ENCODE results near the gene GJC2. TPM values are rescaled to one million over a fixed set of nuclear protein-coding genes. Genes with fewer than 3 reads are reported as not detected.

The GJC2 gene
- 0.18 TPM for polyA plus RNA-seq (2013, experiment 1 of 2)
- 0.25 TPM for polyA plus RNA-seq (2013, experiment 2 of 2)

- Histone ChIP-seq H3K18ac (ENCODE audit: low read length) (no peak within 1 kb of the TSS), H4K8ac (ENCODE audit: low read depth, low read length) (no peak within 1 kb of the TSS), H3K27ac (ENCODE audit: low read depth, low read length) (no peak within 1 kb of the TSS), H2BK15ac (replicated peaks; ENCODE audit: low read depth) (no peak within 1 kb of the TSS), H3K27me3 (ENCODE audit: insufficient read depth, low read length, poor library complexity) (no peaks in the 10 kb centered on the region), H2BK5ac (ENCODE audit: low read length) (no peak within 1 kb of the TSS), H3K23ac (ENCODE audit: low read length) (no peak within 1 kb of the TSS), H3K4me2 (ENCODE audit: low read length) (no peak within 1 kb of the TSS), H3K4ac (ENCODE audit: low read depth, low read length) (peak within 1 kb of the TSS; percentile 9), H3K4me3 (ENCODE audit: low read length) (no peak within 1 kb of the TSS), H4K5ac (ENCODE audit: low read length) (no peak within 1 kb of the TSS), H2BK120ac (ENCODE audit: low read depth, low read length) (no peak within 1 kb of the TSS), H3K36me3 (ENCODE audit: control insufficient read depth, insufficient read depth, low read length) (no peaks in the 10 kb centered on the region), H3K79me1 (ENCODE audit: low read length) (peaks cover 4% of the 10 kb centered on the region), H3K9ac (ENCODE audit: low read length) (peak within 1 kb of the TSS; percentile 27), H3K56ac (ENCODE audit: low read length) (peak within 1 kb of the TSS; percentile 60), H3K79me2 (ENCODE audit: control insufficient read depth, insufficient read depth, low read length) (no peaks in the 10 kb centered on the region), H2AK5ac (ENCODE audit: low read length) (no peak within 1 kb of the TSS), H3K4me1 (ENCODE audit: control insufficient read depth, low read depth, low read length) (no peaks in the 10 kb centered on the region)
- WGBS (ENCODE audit: extremely low coverage, insufficient coverage, low lambda C conversion rate): no CpG with 5 or more reads among the region's 17 CpGs
- DNase-seq: peak; percentile 30
Observed at GRCh38 chr1:228149406-228150119, at the start of gene GJC2. Gene GJC2, plus strand, starts transcription at chr1:228149930. Its CDS starts 7,829 bp downstream, at chr1:228157759.

- Histone ChIP-seq H3K79me2 (ENCODE audit: control insufficient read depth, insufficient read depth, low read length) (peaks cover 15% of the 10 kb centered on the region), H2AK5ac (ENCODE audit: low read length) (no peak overlapping the region), H3K36me3 (ENCODE audit: control insufficient read depth, insufficient read depth, low read length) (peaks cover 3% of the 10 kb centered on the region), H3K79me1 (ENCODE audit: low read length) (peaks cover 11% of the 10 kb centered on the region), H3K9ac (ENCODE audit: low read length) (no peak overlapping the region), H3K56ac (ENCODE audit: low read length) (no peak overlapping the region), H2BK15ac (replicated peaks; ENCODE audit: low read depth) (no peak overlapping the region), H4K8ac (ENCODE audit: low read depth, low read length) (no peak overlapping the region), H3K27ac (ENCODE audit: low read depth, low read length) (no peak overlapping the region), H4K5ac (ENCODE audit: low read length) (no peak overlapping the region), H3K27me3 (ENCODE audit: insufficient read depth, low read length, poor library complexity) (no peaks in the 10 kb centered on the region), H2BK5ac (ENCODE audit: low read length) (no peak overlapping the region), H2BK120ac (ENCODE audit: low read depth, low read length) (no peak overlapping the region), H3K4me1 (ENCODE audit: control insufficient read depth, low read depth, low read length) (peaks cover 1% of the 10 kb centered on the region), H3K23ac (ENCODE audit: low read length) (no peak overlapping the region), H3K4ac (ENCODE audit: low read depth, low read length) (no peak overlapping the region), H3K4me2 (ENCODE audit: low read length) (no peak overlapping the region), H3K4me3 (ENCODE audit: low read length) (no peak overlapping the region), H3K18ac (ENCODE audit: low read length) (no peak overlapping the region)
- DNase-seq: no peak
- WGBS (ENCODE audit: extremely low coverage, insufficient coverage, low lambda C conversion rate): no CpG with 5 or more reads among the region's 12 CpGs
Observed at GRCh38 chr1:228100822-228101613, 48.7 kb upstream of the GJC2 start.

- peaks cover 3% of the 10 kb centered on the region for H3K36me3 ChIP-seq (ENCODE audit: control insufficient read depth, insufficient read depth, low read length)
- no peak overlapping the region for H2AK5ac ChIP-seq (ENCODE audit: low read length)
- no peak overlapping the region for H3K4me3 ChIP-seq (ENCODE audit: low read length)
- no peak overlapping the region for H2BK15ac ChIP-seq (replicated peaks; ENCODE audit: low read depth)
- WGBS (ENCODE audit: extremely low coverage, insufficient coverage, low lambda C conversion rate): no CpG with 5 or more reads among the region's 15 CpGs
- H3K23ac ChIP-seq (ENCODE audit: low read length): no peak overlapping the region
- no peak for DNase-seq
- peaks cover 9% of the 10 kb centered on the region for H3K79me2 ChIP-seq (ENCODE audit: control insufficient read depth, insufficient read depth, low read length)
- no peak overlapping the region for H2BK5ac ChIP-seq (ENCODE audit: low read length)
- no peak overlapping the region for H4K8ac ChIP-seq (ENCODE audit: low read depth, low read length)
- H3K18ac ChIP-seq (ENCODE audit: low read length): no peak overlapping the region
- H3K27me3 ChIP-seq (ENCODE audit: insufficient read depth, low read length, poor library complexity): no peaks in the 10 kb centered on the region
- H2BK120ac ChIP-seq (ENCODE audit: low read depth, low read length): no peak overlapping the region
- no peak overlapping the region for H3K4ac ChIP-seq (ENCODE audit: low read depth, low read length)
- no peak overlapping the region for H3K27ac ChIP-seq (ENCODE audit: low read depth, low read length)
- H3K79me1 ChIP-seq (ENCODE audit: low read length): peaks cover 10% of the 10 kb centered on the region
- H3K56ac ChIP-seq (ENCODE audit: low read length): no peak overlapping the region
- no peak overlapping the region for H3K4me2 ChIP-seq (ENCODE audit: low read length)
- peak overlapping the region; percentile 88 for H3K9ac ChIP-seq (ENCODE audit: low read length)
- peaks cover 1% of the 10 kb centered on the region for H3K4me1 ChIP-seq (ENCODE audit: control insufficient read depth, low read depth, low read length)
- no peak overlapping the region for H4K5ac ChIP-seq (ENCODE audit: low read length)
Observed at GRCh38 chr1:228101614-228101993, 48.1 kb upstream of the GJC2 start.

GRCh38 chr1:228101994-228102790 is 47.5 kb upstream of the GJC2 start:
- Histone ChIP-seq H3K18ac (ENCODE audit: low read length) (peak overlapping the region; percentile 24), H3K23ac (ENCODE audit: low read length) (no peak overlapping the region), H3K79me1 (ENCODE audit: low read length) (peaks cover 5% of the 10 kb centered on the region), H3K9ac (ENCODE audit: low read length) (peak overlapping the region; percentile 88), H4K5ac (ENCODE audit: low read length) (no peak overlapping the region), H3K4me1 (ENCODE audit: control insufficient read depth, low read depth, low read length) (peaks cover 1% of the 10 kb centered on the region), H4K8ac (ENCODE audit: low read depth, low read length) (no peak overlapping the region), H2BK120ac (ENCODE audit: low read depth, low read length) (no peak overlapping the region), H3K56ac (ENCODE audit: low read length) (peak overlapping the region; percentile 83), H3K27me3 (ENCODE audit: insufficient read depth, low read length, poor library complexity) (no peaks in the 10 kb centered on the region), H3K79me2 (ENCODE audit: control insufficient read depth, insufficient read depth, low read length) (peaks cover 3% of the 10 kb centered on the region), H3K4me2 (ENCODE audit: low read length) (peak overlapping the region; percentile 67), H3K36me3 (ENCODE audit: control insufficient read depth, insufficient read depth, low read length) (peaks cover 3% of the 10 kb centered on the region), H2BK15ac (replicated peaks; ENCODE audit: low read depth) (no peak overlapping the region), H3K4me3 (ENCODE audit: low read length) (peak overlapping the region; percentile 67), H2AK5ac (ENCODE audit: low read length) (no peak overlapping the region), H2BK5ac (ENCODE audit: low read length) (no peak overlapping the region), H3K4ac (ENCODE audit: low read depth, low read length) (no peak overlapping the region), H3K27ac (ENCODE audit: low read depth, low read length) (no peak overlapping the region)
- no CpG with 5 or more reads among the region's 73 CpGs for WGBS (ENCODE audit: extremely low coverage, insufficient coverage, low lambda C conversion rate)
- peak; percentile 64 for DNase-seq

GRCh38 chr1:228102791-228103620 is 46.7 kb upstream of the GJC2 start, which contains the start of gene C1orf35:
Gene C1orf35, minus strand, starts transcription at chr1:228103325. Its CDS starts 98 bp downstream, at chr1:228103227.
- Histone ChIP-seq H3K79me2 (ENCODE audit: control insufficient read depth, insufficient read depth, low read length) (no peaks in the 10 kb centered on the region), H3K4me3 (ENCODE audit: low read length) (peak within 1 kb of the TSS; percentile 67), H3K27me3 (ENCODE audit: insufficient read depth, low read length, poor library complexity) (no peaks in the 10 kb centered on the region), H3K79me1 (ENCODE audit: low read length) (peaks cover 3% of the 10 kb centered on the region), H4K5ac (ENCODE audit: low read length) (no peak within 1 kb of the TSS), H4K8ac (ENCODE audit: low read depth, low read length) (no peak within 1 kb of the TSS), H3K4me1 (ENCODE audit: control insufficient read depth, low read depth, low read length) (peaks cover 1% of the 10 kb centered on the region), H3K18ac (ENCODE audit: low read length) (peak within 1 kb of the TSS; percentile 24), H3K27ac (ENCODE audit: low read depth, low read length) (no peak within 1 kb of the TSS), H2BK15ac (replicated peaks; ENCODE audit: low read depth) (no peak within 1 kb of the TSS), H3K23ac (ENCODE audit: low read length) (no peak within 1 kb of the TSS), H2AK5ac (ENCODE audit: low read length) (peak within 1 kb of the TSS; percentile 38), H3K36me3 (ENCODE audit: control insufficient read depth, insufficient read depth, low read length) (peaks cover 2% of the 10 kb centered on the region), H3K4ac (ENCODE audit: low read depth, low read length) (no peak within 1 kb of the TSS), H2BK120ac (ENCODE audit: low read depth, low read length) (no peak within 1 kb of the TSS), H2BK5ac (ENCODE audit: low read length) (no peak within 1 kb of the TSS), H3K9ac (ENCODE audit: low read length) (peak within 1 kb of the TSS; percentile 88), H3K4me2 (ENCODE audit: low read length) (peak within 1 kb of the TSS; percentile 67), H3K56ac (ENCODE audit: low read length) (peak within 1 kb of the TSS; percentile 83)
- DNase-seq: peak; percentile 97
- WGBS (ENCODE audit: extremely low coverage, insufficient coverage, low lambda C conversion rate): no CpG with 5 or more reads among the region's 104 CpGs

Measured in mesendoderm (in vitro differentiated cells).